HG03558 (cell line): ENCODE measurements around the gene OR10A5.
"Not testable (repeated sequence)": the region's sequence is repeated elsewhere in the genome, so short reads cannot be mapped to it uniquely, and the experiment has no call there.

ENCODE experiments used
- ATAC-seq: cut with Tn5 transposase; IDR thresholded peaks from one replicate; pipeline ENCODE4 v1.9.1; 2021; ENCODE audit warnings: moderate number of reproducible peaks; ENCODE audit not compliant: unreplicated experiment; ENCODE audit errors: extremely low read depth

The OR10A5 gene, protein sequence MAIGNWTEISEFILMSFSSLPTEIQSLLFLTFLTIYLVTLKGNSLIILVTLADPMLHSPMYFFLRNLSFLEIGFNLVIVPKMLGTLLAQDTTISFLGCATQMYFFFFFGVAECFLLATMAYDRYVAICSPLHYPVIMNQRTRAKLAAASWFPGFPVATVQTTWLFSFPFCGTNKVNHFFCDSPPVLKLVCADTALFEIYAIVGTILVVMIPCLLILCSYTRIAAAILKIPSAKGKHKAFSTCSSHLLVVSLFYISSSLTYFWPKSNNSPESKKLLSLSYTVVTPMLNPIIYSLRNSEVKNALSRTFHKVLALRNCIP

DNA sequence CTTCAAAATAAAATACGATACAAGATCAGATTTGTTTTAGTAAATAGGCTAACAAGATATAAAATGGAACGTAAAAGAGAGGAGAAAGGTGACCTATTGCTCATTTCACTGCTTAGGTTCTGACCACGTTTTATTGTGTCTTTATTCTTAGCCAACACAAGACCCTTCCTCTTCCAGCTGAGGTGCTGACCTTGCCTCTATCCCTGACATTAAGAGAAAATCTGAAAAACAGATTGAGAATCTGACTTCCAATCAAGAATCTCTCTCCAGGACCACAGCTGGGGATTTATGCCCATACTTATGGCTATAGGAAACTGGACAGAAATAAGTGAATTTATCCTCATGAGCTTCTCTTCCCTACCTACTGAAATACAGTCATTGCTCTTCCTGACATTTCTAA, at the start of gene OR10A5:
TSS of gene OR10A5 (plus strand) at position 301 of the 400 bp plus-strand sequence. CDS start at position 301, 0 bp downstream.
- ATAC-seq = no peak

DNA sequence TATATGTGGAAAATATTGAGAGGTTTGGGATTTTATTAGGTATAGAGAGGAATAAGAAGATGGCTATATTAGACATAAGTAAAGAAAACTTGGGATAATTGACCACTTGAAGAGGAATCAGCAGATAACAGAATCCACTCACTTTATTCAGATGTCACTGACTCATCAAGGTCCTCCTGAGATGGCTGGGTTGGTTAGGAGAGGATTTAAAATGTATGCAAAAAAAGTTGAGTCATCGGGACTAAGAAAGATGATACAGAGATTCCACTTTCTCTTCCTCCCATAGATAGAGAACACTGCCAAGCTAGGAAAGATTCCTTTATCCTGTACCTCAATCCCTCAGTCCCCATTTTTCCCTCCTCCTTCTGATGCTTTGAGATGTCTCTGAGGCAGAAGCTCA, 46.1 kb upstream of the OR10A5 start, which contains the start of gene OR6A2:
TSS of gene OR6A2 (minus strand) at position 288 of the 400 bp plus-strand sequence. CDS start 3,981 bp downstream, outside the sequence.
- no peak for ATAC-seq

DNA sequence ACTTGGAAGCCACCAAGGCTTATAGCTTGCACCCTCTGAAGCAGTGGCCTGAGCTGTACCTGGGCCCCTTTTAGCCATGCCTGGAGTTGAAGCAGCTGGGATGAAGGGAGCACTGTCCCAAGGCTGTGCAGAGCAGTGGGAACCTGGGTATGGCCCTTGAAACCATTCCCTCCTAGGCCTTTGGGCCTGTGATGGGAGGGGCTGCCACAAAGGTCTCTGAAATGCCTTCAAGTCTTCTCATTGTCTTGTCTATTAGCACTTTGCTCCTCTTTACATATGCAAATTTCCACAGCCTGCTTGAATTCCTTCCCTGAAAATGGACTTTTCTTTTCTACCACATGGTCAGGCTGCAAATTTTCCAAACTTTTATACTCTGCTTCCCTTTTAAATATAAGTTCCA, 44.4 kb upstream of the OR10A5 start:
- not testable (repeated sequence) for ATAC-seq

DNA sequence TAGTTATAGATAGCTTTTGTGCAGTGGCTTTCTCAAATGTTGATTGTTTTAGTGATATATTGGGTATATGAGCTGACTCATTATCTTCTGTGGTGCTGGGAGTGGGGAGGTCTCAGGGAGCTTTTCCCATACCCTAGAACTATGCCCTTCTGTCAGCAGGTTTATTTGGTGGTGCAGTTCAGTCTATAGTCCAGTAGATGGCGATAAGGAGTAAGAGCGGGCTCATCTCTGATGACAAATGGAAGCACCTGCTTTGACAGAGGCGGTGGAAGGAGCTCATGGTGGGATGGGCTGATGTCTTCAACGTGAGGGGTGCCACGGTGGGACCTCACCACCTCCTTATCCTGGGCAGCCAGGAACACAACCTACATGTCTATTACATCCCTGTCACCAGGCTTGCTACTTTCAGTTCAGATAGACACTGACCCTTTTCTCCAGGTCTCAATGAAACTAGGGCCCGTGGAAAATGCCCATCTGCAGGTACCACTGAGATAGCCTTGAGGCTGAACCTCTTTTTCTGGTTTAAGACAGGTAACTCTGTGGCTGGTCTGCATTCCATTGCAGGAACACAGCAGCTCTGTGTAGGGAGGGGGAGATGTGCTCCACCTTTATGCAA, 33.0 kb upstream of the OR10A5 start:
- ATAC-seq = no peak

DNA sequence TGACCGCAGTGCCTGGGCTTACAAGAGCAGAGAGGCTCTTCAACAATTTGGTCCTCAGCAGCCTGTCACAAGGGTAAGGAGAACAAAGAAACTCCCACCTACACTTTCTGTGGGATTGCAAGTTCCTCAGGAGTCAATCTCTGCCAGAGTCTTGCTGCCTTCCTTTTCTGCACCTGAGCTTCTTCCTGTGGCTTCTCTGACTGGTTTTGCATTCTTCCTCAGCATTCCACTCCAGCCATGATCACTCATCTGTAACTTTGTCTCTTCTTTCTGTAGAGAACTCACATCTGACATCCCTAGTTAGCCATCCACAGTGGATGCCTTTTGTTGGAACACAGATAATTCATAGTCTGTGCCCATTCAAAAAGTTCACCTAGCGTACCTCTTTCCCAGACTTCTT, 31.8 kb upstream of the OR10A5 start:
- no peak for ATAC-seq

DNA sequence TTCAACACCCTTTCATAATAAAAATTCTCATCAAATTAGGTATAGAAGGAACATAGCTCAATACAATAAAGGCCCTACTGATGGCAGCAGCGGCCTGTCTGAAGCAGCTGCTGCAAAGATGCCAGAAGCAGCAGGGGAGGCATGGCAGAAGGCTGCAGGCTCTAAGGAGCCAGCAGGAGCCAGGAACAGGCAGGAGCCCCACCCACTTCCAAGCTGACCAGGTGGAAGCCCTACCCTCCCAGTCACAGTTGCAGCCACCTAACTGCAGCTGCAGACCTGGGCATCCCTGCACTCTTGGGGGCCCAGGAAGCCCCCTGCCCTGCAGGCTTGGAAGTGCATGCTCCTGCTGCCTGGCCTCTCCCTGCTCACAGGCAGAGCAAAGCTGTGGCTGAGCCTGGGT, 27.8 kb upstream of the OR10A5 start:
- ATAC-seq = no peak

DNA sequence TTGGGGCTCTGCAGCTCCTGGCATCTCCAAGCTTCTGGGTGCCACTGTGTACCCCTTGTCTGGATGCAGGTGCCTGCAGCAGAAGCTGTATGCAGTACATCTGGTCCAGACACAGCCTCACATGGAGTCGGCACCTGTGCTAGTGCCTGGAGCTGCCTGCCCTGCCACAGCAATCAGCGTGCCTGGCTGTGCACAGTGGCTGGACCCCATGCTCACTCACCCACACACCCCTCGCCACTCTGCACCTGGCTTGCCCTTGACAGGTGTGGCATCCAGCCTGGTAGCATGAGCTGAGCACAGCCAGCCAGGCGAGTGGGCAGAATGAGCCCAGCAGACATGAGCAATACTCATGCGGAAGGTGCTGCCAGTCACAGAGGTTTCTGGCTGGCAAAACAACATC, 26.5 kb upstream of the OR10A5 start:
- no peak for ATAC-seq

DNA sequence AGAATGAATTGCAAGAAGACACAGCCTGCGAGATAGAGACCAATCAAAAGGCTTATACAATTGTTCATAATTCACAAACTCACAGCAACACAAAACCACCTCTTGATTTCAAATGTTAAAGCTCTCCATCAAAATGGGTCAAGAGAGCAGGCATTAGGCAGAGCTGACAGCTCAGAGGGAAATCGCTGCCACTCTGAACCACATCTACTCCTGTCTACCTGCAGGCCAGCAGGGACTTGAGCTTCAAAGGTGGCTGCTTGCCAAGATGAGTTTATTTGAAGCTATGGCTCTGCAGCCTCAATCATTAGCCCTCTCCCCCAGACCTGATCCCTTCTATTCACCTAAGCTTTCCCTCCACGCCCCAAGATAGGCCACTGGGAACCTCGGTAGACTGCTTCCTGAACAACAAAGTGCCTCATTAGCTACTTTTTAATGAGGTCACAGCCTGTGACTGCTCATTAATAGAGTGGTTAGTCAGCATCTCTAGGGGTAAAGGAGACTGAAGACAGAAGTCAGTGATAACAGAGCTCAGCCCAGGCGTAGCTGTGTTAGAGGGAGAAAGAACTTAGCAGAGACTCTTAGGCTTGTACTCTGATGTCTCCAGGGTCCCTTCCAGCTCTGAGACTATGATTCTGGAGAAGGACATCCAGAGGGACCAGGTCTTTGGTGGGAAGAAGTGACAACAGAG, 21.2 kb upstream of the OR10A5 start:
- ATAC-seq = no peak

DNA sequence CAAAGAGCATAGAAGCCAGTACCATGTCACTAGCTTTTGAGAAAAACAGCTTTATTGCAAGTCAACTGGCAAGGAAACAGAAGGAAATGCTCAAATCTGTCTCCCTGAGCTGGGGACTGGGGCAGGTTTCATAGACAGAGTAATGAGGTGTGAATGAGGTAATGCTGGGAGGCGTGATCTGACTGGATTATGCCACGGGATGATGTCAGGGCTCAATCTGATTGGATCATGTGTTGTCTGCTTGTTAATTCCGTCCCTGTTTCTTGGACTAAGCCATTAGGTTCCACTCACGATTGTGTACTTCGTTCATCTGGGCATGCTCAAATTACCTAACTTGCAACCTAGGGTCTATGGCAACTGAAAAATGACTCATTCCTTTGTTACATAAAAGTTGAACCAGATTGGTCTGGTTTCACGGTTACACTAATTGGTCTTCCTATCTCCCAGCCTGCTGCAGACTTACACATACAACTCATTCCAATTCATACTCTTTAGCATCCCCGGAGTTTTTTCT, 20.2 kb upstream of the OR10A5 start:
- no peak for ATAC-seq

DNA sequence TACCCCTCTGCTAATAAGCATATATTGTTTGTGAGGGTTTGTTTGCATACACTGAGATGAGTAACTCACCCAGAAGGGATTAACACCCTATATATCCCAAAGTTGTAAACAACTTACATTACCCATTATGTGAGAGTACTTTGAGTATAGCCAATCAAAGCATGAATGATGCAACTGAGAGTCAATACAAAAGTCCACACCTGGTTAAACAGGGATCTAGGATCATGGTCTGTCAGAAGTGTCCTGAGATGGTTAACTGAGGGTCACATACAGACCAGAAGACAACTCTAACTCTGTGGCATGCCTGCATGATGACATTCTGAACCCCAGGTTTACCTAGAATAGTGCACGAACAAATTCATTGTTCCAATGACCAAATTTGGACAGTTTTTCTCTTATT, 17.4 kb upstream of the OR10A5 start:
- no peak for ATAC-seq

DNA sequence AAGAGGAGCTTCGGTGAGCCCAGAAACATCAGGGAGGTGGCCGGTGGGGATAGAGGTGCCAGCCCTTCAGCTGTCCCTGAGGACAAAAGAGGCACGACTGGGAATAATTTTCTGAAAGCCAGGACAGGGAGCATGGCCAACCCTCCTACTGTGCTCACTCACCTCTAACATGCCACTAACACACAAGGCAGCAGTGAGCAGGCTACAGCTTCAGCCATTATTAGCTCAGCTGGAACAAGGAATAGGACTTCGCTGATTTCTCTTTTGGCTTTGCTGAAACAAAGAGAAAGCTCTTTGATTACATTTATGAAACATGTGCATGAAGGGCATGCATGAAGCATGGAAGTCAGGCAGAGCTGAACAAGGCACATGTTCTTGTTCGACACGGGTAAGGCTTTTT, 12.1 kb upstream of the OR10A5 start:
- no peak for ATAC-seq

DNA sequence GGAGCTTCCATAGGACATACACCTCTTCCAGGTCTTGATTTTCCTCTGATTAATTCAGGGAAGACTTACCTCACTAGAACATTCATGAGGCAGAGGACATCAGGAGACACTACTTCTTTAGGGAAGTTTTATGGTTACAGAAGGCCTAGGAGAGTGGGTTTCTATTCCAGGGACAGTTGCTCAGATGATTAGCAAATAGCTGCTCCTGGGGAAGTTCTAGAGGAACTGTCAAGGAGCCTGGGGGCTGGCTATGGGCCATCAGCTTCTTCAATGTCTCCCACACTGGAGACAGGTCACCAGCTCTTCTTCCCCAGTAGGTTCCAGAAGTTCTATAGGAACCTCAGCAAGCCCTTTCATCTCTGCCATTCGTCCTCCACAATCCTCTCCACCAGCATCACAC, 11.5 kb upstream of the OR10A5 start:
- ATAC-seq = no peak

DNA sequence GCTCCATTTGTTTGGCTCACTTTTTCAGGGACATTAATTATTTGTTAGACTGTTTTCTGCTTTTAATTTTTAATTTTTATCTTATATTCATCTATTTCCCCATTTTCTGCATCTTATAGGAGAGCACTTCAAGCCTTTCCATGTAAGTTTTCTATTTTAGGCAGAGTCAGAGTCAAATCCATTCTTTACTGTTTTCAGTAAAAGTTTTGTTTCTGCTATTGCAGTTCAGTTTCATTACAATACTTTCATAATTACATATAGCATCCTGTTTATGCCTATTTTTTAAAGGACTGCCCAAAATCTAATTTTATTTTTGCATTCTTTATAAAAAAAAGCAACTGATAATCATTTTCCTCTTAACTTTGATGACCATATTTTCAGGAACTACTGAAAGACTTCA, 3.8 kb upstream of the OR10A5 start:
- ATAC-seq = no peak

DNA sequence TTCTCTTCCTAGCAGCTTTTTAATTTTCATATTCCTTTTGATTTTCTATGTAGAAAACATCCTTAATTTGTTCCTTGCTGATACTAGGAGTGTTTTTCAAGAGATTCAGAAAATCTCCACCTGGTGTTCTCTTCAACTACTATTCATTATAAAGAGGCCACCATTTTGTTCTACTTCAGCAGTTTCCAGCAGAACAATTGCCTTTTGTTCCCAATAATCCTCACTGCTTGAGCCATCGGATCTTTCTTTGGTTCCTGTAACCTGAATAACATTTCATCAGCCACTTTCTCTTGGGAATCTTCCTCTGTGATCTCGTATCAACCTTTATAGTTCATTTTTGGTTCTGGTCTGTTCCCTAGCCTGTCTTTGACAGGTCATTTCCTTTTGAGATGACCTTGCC, 1.8 kb upstream of the OR10A5 start:
- no peak for ATAC-seq

DNA sequence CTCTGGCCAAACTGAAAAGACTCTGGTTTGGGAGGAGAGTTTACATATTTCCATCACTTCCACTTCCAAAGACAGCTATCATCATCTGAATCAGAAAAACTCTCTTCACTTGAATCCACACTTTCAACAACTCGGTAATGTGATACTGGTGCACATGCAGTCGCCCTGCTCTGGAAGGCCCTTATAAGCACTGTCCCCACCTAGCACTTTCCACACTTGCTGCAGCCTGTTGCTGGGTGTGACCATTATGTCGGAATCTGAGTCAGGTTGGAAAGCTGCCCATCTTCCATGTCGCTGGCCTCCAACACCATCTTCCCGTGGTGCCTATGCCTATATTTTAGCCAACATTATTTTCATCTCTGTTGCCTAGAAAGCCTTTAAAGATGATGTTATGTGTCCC, 1.1 kb upstream of the OR10A5 start:
- ATAC-seq = no peak

DNA sequence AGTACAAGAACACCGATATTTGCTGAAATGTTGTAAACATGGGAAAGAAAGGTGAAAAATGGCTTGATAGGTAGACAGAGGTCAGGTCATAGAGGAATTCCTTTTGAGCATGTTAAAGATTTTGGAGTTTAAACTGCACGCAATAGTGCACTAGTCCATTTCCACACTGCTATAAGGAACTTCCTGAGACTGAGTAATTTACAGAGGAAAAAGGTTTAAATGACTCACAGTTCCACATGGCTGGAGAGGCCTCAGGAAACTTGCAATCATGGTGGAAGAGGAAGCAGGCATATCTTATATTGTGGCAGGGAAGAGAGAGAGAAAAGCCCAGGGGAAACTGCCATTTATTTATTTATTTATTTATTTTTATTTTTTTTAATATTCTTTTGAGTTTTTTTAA, 5.0 kb downstream of the OR10A5 start:
- no peak for ATAC-seq

DNA sequence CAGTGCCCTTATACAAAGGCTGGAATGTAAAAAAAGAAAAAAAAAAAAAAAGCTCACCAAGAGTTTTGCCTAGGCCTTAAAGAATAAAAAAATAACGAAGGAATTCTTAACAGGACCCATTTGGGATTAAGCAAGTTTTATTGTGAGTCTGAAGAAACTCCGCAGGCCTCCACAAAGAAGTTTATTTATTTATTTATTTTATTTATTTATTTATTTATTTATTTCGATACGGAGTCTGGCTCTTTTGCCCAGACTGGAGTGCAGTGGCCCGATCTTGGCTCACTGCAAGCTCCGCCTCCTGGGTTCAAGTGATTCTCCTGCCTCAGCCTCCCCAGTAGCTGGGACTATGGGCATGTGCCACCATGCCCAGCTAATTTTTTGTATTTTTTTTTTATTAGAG, 9.3 kb downstream of the OR10A5 start:
- not testable (repeated sequence) for ATAC-seq

DNA sequence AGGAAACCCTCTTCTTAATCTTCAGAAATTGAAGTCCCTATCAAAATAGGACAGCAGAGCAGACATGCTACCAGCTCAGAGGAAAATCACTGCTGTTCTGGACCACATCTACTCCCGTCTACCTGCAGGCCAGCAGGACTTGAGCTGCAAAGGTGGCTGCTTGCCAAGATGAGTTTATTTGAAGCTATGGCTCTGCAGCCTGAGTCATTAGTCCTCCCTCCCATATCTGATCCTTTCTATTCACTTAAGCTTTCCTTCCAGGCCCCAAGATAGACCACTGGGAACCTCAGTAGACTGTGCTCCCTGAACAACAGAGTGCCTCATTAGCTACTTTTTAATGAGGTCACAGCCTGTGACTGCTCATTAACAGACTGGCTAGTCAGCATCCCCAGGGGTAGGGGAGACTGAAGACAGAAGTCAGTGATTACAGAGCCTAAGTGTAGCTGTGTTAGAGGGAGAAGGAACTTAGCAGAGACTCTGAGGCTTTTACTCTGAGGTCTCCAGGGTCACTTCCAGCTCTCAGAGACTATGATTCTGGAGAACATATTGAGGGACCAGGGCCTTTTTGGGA, 10.6 kb downstream of the OR10A5 start:
- no peak for ATAC-seq

DNA sequence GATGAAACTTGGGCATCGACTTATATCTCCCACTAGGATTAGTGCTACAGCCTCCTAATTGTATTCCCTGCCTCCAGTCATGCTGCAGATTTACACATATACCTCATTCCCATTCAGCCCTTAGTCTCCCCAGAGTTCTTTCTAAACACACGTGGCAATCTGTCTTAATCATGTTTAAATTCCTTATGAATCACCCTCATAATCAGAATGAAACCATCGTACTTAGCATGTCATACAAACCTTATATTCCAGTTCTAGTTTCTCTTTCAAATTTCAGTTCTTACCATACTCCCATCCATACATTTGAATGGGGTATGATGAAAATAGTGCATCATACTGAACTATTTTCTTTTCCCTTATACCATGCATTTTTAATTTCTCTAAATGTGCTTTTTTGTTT, 11.4 kb downstream of the OR10A5 start:
- ATAC-seq = peak; percentile 64

DNA sequence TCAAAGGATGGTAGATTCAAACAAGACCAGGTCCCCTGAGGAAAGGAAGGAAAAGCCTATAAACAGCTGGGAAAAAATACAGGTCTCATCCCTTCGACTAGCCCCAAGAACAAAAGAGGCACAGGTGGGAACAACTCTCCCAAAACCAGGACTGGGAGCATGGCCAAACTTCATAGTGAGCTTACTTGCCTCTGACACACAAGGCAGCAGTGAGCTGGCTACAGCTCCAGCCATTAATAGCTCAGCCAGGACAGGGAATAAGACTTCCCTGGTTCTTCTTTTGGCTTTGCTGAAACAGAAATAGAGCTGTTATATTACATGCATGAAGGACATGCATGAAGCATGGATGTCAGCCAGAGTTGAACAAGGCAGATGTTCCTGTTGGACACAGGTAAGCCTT, 17.5 kb downstream of the OR10A5 start, which contains the start of gene OR10A2:
TSS of gene OR10A2 (plus strand) at position 97 of the 400 bp plus-strand sequence. CDS start 6,698 bp downstream, outside the sequence.
- no peak for ATAC-seq

DNA sequence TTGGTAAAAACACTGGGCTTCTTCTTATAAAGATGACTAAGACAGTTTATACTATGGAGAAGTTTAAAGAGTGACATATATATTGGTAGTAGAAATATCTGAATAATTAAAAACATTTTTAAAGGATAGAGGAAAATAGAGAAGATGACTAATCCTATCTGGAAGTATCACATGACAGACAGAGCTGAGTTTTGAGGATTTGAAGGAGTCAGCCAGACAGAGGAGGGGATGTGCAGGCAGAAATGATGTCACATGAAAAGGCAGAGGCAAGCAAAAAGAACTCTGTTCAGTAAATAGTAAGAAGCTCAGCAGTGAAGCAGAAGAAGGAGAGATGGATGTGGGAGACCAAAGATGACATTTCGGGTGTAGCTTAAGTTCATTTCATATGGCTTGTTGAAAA, 19.0 kb downstream of the OR10A5 start:
- ATAC-seq = no peak
